Fibroblast of skin of back (primary cell): ENCODE measurements around the gene PTPRN2.
"Not testable (repeated sequence)": the region's sequence is repeated elsewhere in the genome, so short reads cannot be mapped to it uniquely, and the experiment has no call there.

ENCODE experiments used
- DNase-seq: peaks from one replicate; pipeline ENCODE4 v3.0.0-alpha.2; 2013

The PTPRN2 gene

GRCh38 chr7:158550394-158550700, 37.3 kb downstream of the PTPRN2 start:
- DNase-seq: no peak

GRCh38 chr7:158549616-158550393, 37.8 kb downstream of the PTPRN2 start:
- DNase-seq: peak; percentile 38

DNA sequence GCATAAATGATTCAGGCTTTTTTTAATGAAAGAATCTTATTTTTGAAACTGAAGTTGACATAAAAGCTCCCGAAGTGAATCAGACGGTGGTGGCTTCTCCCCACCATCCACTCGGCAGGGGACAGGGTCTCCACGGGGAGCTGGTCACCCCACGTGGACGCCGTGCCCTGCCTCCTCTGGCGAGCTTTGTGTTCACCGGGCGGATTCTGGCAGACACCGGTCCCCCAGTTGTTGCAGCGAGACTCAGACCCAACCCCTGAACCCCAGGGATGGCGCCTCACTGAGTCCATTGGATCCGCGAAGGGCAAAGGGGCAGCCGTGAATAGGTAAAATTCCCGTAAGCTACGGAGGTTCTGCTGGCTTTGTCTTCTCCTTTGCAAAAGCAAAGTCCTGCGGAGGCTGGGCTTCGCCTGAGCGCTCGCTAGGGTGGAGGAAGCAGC, 38.4 kb downstream of the PTPRN2 start:
- no peak for DNase-seq

DNA sequence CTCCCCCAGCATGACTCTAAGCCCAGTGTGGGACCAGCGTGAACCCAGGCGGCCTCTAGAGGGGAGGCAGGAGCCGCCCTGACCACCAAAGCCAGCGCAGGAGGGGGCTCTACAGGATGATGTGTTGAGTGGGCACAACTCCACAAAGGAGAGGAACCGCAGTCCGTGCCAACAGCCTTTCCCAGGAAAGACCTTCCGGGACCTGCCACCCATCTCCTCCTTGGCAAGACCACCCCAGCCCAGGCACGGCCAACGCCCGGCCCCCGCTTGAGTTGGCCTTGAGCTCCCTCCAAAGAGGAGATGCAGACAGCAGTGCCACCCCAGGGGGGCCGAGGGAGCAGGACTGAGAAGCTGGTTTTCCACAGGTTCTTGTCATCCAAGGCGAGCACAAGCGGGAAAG, 38.9 kb downstream of the PTPRN2 start:
- no peak for DNase-seq

DNA sequence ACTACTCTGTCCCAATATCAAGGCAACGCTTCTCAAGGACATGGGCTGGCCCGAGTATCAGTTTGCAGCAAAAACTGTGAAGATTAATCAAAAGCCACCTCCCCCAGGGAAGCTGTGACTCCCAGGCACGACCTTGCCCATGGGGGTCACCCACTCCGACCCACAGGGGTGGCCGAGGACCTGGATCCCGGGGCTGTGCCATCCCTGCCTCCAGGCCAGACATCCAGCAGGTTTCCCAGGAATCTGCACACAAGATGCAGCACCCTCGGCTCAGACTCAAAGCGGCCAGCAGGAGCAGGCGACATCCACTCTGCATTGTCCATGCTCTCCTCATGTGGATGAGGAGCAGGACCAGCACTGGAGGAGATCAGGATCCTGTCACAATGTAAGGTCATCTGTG, 39.8 kb downstream of the PTPRN2 start:
- DNase-seq: no peak

- DNase-seq: no peak
These were observed 41.0 kb downstream of the PTPRN2 start for GRCh38 chr7:158546626-158547025.

DNA sequence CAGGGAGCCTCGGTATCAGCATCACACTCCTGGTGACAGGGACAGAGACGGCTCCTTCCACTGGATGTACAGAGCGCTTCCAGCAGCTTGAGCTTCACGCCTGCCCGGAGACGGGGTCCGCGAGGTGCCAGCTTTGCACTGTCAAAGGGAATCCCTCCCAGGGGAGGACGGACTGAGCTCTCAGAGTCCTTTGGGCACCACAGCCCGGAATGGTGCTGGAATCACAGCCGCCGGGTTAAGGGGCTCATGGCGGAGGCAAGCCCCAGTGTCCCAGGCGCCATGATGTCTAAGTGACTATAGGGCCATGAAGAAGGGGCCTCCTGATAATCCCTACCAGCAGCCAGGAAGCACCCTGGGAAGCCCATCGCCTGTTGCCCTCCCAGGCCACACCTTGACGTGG, 41.4 kb downstream of the PTPRN2 start:
- no peak for DNase-seq

DNA sequence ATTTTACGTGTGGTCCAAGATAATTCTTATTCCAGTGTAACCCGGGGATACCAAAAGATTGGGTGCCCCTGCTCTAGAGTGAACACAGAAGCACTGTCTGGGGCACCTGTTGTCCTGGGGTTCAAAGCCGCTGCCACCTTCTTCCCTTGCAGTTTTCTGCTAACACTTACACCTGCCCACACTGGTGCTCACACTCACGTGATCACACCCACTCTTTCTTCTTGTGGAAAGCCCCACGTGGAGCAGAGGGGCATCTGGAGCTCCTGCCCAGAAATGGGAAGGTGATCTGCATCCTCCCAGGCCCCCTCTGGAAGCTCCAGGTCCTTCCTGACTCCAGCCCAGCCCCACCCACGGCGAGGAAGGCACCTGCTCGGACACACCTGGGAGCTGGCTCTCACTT, 42.9 kb downstream of the PTPRN2 start:
- no peak for DNase-seq

GRCh38 chr7:158543840-158544239, 43.8 kb downstream of the PTPRN2 start:
- DNase-seq: no peak

GRCh38 chr7:158542651-158543566, 44.7 kb downstream of the PTPRN2 start:
- no peak for DNase-seq

- no peak for DNase-seq
These were observed 46.1 kb downstream of the PTPRN2 start for GRCh38 chr7:158541346-158542010.

DNA sequence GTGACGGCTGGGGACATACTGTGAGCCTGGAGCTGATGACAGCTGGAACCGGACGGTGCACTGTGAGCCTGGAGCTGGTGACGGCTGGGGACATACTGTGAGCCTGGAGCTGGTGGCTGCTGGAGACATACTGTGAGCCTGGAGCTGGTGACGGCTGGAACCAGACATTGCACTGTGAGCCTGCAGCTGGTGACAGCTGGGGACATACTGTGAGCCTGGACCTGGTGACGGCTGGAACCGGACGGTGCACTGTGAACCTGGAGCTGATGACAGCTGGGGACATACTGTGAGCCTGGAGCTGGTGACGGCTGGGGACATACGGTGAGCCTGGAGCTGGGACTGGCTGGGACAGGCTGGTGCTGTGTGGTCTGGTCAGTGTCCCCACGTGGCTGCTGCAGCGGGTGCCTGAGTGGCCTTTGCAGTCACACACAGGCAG, 47.9 kb downstream of the PTPRN2 start:
- DNase-seq: no peak

DNA sequence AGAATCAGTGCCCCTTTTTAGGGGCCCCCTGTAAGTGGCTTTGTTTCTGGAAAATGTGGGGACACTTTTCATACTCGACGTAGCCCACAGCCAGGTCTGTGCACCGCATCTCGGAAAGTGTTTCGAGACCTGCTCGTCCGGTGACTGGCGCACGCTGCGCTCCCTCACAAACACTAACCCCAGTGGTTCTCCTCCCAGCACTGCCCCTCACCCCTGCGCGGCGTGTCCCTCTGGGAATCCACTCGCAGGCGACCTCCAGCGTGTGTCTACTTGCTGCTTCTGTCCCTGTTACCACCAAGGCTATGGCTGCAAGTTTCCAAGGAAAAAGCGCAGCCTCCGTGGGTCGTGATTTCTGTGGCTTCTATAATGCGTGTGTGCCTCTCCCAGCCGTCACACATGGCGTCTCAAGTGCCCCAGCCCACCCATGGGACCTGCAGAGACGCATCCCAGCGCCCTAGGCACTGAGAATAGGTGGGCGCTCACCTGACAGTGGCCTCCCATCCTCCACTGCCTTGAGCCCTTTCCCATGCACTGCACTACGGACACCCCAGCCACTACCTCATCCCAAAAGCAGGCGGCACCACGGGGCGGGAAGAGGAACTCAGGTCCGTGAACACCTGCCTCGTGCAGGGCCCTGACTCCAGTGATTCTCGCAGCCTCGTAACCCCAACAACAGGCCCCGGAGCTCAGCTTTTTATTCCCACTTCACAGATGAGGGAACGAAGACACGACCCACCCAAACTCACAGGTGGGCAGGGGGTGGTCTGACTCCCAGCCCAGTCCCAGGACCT, 49.3 kb downstream of the PTPRN2 start:
- DNase-seq: no peak

DNA sequence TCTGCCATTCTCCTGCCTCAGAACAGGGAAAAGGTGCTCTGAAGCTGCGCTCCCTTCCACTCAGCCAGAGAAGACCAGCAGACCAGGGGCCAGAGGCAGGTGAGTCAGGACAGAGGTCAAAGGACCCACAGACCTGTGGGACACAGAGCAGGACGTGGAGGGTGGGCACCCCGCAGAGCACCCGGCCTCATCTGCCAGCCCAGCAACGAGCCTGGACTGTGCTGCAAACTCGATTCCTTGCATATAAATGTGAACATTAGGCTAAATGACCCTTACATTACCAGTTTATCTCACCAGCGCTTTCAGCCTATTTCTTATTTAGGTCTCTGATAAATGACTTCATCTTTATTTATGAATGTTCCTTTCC, 50.1 kb downstream of the PTPRN2 start:
- DNase-seq: no peak

DNA sequence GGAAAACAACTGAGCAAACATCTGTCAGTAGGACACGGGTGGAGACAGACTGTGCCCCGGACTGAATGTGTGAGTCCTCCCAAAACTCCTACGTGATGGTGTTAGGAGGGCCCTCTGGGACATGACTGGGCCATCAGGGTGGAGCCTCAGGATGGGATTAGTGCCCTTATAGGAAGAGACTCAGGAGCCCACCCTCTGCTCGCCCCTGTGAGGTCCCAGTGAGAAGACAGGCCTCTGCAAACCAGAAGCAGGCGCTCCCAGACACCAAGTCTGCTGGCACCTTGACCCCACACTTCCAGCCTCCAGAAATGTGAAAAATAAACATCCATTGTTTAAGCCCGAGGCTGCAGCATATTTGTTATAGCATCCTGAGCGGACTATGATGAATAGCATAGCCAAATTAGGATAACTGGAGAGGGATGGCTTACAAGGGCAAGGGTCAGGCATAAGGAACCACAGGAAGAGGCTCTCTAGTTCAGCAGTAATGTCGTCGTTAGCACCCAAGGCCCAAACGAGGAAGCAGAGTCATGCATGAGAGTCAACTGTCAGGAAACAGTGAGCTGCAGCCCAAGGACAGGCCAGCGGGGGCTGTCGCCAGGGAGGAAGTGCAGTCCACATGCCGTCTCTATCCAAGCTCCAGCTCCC, 50.6 kb downstream of the PTPRN2 start:
- DNase-seq: no peak

GRCh38 chr7:158535079-158535478, 52.5 kb downstream of the PTPRN2 start:
- DNase-seq: no peak

- no peak for DNase-seq
These were observed 53.0 kb downstream of the PTPRN2 start for GRCh38 chr7:158534598-158534997.

DNA sequence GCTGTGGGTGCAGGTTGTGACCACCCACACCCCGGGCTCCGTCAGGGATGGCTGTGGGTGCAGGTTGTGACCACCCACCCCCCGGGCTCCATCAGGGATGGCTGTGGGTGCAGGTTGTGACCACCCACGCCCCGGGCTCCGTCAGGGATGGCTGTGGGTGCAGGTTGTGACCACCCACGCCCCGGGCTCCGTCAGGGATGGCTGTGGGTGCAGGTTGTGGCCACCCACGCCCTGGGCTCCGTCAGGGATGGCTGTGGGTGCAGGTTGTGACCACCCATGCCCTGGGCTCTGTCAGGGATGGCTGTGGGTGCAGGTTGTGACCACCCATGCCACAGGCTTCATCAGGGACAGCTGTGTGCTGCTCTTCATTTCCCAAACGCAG, 53.5 kb downstream of the PTPRN2 start:
- not testable (repeated sequence) for DNase-seq

- DNase-seq: no peak
These were observed 54.1 kb downstream of the PTPRN2 start for GRCh38 chr7:158533386-158534133.

DNA sequence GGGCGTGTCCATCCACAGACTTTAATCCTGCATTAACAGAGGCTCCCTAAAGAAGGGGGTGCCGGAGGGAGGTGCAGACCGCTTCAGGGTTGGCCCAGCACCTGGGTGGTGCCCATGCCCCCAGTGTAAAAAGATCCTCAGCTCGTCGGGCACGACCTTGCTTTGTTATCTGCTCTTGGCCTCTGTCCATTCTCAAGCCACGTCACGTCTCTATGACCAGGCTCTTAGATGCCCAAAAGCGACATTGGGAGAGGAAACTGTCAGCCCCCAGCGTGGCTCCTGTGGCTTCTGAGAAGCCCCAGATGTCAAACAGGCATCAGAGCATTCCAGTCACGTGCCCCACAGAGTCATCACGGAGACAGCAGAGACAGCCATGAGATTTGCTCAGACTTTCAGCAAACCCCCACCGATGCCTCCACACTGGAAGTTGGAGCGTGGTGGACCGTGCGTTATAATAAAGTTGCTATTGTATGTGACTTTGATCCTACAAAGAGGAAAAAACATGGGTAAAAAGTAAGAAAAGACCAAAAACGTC, 55.5 kb downstream of the PTPRN2 start:
- DNase-seq: no peak

DNA sequence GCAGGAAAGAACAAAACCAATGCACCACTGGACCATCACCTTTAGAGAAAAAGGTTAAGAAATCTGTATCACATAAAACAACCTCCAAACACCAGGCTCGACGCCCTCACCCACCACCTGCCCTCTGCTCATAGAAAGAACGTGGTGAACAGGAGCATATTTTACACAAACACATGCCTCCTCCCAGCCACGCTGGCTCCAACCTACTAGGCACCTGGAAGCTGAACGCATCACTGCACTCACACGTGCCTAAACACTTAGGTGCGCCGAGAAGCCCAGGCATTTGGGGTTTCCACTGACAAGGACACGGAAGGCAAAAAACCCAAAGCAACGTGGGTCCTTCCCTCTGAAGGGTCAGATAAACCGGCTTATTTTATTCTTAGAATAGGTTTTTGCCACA, 56.0 kb downstream of the PTPRN2 start:
- no peak for DNase-seq
